HG02623 (cell line): ENCODE data around the gene TRAPPC13.
"Not testable (repeated sequence)": the region's sequence is repeated elsewhere in the genome, so short reads cannot be mapped to it uniquely, and the experiment has no call there.

Source experiments
- ATAC-seq: cut with Tn5 transposase; IDR thresholded peaks from one replicate; pipeline ENCODE4 v1.9.1; 2021; ENCODE audit warnings: moderate library complexity; ENCODE audit not compliant: unreplicated experiment

The TRAPPC13 gene

DNA sequence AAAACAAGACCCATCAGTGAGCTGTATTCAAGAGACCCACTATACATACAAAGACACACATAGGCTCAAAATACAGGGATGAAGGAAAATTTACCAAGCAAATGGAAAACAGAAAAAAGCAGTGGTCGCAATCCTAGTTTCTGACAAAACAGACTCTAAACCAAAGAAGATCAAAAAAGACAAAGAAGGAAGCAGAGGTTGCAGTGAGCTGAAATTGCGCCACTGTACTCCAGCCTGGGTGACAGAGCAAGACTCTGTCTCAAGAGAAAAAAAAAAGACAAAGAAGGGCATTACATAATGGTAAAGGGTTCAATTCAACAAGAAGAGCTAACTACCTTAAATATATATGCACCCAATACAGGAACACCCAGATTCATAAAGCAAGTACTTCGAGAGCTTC, 51.2 kb downstream of the TRAPPC13 start:
- ATAC-seq, result not testable (repeated sequence)

DNA sequence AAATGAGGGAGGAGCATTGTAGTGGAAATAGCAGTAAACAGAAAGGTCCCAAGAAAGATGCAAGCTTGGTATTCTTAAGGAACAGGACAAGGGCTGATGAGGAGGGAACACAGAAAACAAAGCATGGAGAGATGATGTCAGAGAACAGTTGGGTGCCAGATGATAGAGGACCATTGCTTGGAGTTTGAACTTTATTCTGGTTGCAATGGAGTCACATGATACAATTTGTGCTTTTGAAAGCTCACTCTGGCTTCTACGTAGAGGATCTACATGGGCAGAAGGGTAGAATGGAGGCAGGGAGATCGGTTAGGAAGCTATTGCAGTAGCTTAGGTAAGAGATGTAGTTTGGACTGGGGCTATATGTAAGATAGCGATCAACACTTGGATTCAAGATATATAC, 57.3 kb downstream of the TRAPPC13 start:
- no peak for ATAC-seq

DNA sequence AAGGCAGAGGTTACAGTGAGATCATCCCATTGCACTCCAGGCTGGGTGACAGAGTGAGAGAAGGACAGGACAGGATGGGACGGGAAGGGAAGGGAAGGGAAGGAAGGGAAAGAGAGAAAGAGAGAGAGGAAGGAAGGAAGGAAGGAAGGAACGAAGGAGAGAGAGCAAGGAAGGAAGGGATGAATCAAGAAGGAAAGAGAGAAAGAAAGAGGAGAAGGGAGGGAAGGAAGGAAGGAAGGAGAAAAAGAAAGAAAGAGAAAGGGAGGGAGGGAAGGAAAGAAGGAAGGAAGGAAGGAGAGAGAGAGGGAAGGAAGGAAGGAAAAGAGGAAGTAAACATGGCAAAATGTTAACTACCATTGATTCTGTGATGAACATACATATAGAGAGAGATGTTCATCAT, 68.3 kb downstream of the TRAPPC13 start:
- no peak for ATAC-seq

DNA sequence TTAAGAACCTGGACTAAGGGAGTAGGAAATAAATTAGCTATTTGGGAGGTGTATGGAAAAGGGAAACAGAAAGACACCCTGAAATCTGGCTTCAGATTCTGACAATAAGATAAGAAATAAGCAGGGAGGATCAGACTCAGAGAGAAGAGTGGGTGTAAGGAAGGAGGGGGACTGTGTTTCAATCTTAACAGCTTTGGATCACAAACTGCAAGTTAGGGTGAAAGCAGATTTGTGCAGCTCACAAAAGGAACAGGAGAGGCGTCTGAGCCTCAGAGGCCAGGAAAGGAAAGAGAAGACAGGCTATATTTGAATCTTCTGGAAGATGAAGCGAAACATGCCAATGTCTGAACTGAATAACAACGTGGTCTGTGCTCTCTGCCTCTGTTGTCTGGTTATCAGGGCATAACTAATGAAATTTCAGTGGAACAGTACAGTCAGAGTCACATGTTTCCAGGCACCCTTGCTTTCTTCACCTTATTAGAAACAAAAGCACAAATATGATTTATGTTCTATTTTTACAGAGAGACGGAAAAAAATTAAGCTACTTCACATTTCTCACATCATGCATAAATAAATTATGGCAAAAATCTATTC, 70.4 kb downstream of the TRAPPC13 start:
- ATAC-seq, result no peak

DNA sequence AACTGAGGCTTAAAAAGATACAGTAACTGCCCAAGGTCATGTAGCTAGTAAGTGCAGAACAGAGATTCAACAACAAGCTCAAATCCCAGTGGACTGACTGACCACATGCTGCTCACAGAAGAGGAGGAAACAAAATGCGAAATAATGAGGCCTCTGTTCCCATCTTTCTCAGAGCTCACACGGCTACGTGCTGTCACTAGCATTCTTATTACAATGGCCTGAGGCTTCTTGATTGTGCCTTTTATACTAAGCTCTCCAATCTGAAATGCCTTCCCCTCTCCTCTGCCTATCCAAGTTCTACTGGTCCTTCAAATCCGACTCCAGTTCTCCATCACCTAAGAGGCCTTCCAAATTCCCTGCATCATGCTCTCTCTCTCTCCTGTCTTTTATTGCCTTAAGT, 71.1 kb downstream of the TRAPPC13 start:
- no peak for ATAC-seq

DNA sequence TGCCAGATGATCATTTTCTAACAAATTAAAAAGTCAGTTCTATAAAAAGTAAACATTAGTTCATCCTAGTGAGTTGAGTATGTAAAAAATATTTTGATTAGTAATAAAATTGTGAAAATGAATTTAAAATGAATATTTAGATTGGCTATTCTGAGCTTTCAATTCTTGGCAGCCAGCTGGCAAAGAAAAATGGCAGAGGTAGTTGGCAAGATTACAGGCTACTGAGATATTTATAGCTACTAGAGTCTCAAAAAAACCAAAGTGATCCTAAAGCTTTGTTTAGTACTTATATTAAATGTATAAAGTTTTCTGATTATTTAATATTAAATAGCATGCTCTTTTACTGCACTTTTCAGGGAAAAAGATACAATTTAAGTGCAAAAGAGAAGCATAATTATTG, 72.1 kb downstream of the TRAPPC13 start:
- no peak for ATAC-seq

DNA sequence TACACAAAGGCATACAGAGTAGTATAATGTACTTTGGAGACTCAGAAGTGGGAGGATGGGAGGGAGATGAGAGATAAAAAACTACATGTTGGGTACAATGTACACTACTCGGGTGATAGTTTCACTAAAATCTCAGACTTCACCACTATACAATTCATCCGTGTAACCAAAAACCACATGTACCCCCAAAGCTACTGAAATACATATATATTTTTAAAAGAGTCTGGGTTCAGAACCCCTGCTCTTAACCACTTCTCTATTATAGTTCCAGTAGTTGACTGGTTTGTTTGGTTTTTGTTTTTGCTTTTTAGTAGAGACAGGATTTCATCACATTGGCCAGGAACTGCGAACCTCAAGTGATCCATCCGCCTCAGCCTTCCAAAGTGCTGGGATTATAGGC, 74.5 kb downstream of the TRAPPC13 start:
- no peak for ATAC-seq

DNA sequence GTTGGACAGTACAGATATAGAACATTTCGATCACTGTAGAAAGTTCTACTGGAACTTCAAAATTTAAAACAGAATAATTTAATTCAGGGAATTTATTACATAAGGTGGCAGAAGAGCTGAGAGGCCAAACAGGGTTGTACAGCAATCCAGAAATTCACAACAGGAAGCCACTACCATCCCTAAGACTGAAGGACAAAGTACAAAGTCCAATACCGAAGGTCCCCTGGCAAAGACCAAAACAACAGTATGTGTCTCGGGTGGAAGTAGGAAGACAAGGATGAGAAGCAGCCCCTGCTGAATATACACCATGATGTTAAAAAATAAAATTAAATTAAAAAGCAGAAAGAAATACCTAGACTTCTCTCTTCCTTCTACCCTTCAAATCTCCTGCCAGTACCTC, 77.2 kb downstream of the TRAPPC13 start:
- ATAC-seq, result no peak

DNA sequence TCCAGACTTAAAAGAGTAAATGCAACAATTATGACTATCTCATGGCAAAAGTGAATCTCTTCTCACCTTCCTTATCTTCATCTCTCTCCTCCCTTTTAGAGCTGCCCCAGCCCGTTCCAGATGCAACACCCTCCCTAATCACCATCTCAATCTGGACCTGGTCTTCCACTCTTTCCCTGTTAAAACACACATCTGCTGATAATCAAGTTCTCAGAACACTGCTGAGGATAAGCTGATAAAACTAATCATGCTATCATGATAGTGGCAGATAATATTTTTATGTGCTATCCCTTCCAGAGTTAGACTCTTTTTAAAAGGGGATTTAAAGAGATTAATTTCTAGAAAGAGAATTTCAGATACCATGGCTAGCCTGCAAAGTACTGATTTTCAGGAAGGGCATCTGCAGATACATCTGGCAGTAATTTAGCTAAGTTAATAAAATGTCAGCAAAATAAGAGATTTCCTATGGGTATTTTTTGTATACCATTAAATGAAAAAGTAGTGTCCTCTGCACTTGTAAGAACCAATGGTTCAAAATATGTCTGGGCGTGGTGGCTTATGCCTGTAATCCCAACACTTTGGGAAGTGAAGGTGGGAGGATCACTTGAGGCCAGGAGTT, 79.9 kb downstream of the TRAPPC13 start:
- no peak for ATAC-seq

DNA sequence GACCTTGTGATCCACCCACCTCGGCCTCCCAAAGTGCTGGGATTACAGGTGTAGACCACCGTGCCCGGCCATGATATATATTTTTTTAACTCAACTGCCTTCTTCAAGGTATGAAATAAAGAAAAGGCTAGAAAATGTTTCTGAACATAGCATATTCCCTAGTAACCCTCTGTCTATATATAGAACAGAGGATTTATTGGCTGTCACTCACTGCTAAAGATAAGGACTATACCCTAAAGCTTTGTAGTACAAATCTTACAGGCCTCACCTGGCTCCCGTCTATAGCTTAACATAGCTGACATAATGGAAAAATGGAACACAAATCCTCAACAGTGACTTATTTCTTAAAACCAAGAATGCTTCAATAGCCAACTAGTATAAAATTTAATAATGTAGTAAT, 82.8 kb downstream of the TRAPPC13 start:
- ATAC-seq, result no peak

DNA sequence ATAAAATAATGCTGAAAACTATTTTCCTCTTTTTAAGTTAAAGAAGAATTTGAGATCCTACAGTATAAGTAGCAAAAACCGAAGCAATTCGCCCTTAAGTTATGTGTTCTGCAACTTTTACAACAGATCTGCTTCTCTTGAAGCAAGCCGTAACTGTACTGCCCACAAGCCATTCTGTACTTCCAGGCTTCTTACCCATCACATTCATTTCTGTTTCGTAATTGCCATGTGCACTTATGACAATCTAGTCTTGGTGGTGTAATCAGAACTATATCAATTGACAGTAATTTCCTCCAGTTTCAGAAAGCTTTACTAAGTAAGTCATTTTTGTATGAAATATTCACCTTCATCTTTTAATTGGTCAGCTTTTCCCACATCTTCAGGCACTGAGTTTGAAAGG, 83.3 kb downstream of the TRAPPC13 start:
- no peak for ATAC-seq
